Stimulated activated CD8-positive, alpha-beta memory T cell treated with anti-CD3 and anti-CD28 coated beads, Interleukin-2, amount 100 ng/mL, for 48 hours (primary cell): Measurements from ENCODE around the gene EXD1.
"Not testable (repeated sequence)": the region's sequence is repeated elsewhere in the genome, so short reads cannot be mapped to it uniquely, and the experiment has no call there.

Source experiments
- DNase-seq, 2 donors: peaks; one replicate each; pipeline ENCODE4 v3.0.0-alpha.2; 2020; ENCODE audit warnings: low read depth in 2 of 2

The EXD1 gene

GRCh38 chr15:41139619-41140018 is 90.9 kb downstream of the EXD1 start:
- DNase-seq = no peak

- not testable (repeated sequence) for DNase-seq
These were observed 91.4 kb downstream of the EXD1 start for GRCh38 chr15:41139112-41139511.

GRCh38 chr15:41135580-41135979 is 95.0 kb downstream of the EXD1 start:
- DNase-seq = not testable (repeated sequence)

- no peak for DNase-seq
These were observed 97.1 kb downstream of the EXD1 start for GRCh38 chr15:41133454-41133853.
